ENCODE data around the gene FTO. TPM values are rescaled to one million over a fixed set of nuclear protein-coding genes. Genes with fewer than 3 reads are reported as not detected.

FTO gene
- total RNA-seq, 1 donor from 2014 or later, result 97.3 TPM

- DNase-seq (ENCODE audit: extremely low read depth, low read depth, low spot score), result no peak
Observed at GRCh38 chr16:53745753-53746266, 41.9 kb downstream of the FTO start.

DNA sequence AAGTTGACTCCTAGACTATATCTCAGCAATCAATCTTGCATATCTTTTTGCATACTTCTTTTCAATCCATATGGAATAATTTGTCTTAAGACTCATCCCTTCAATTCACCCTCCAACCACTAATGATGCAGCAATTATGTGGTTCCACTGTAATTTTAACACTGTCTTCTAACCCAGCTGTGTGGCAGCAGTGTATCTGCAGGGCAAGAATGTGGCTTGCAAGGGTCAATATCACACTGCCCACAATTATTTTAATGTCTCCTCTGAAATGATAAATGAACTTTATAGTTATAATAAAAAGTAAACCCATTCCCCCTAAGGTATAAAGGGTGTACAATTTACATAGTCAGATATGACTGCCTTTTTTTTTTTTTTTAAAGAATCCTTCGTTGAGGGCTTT lies 48.6 kb downstream of the FTO start:
- no peak for DNase-seq (ENCODE audit: extremely low read depth, low read depth, low spot score)

- DNase-seq (ENCODE audit: extremely low read depth, low read depth, low spot score), result no peak
Observed at GRCh38 chr16:53753431-53753830, 49.5 kb downstream of the FTO start.

DNA sequence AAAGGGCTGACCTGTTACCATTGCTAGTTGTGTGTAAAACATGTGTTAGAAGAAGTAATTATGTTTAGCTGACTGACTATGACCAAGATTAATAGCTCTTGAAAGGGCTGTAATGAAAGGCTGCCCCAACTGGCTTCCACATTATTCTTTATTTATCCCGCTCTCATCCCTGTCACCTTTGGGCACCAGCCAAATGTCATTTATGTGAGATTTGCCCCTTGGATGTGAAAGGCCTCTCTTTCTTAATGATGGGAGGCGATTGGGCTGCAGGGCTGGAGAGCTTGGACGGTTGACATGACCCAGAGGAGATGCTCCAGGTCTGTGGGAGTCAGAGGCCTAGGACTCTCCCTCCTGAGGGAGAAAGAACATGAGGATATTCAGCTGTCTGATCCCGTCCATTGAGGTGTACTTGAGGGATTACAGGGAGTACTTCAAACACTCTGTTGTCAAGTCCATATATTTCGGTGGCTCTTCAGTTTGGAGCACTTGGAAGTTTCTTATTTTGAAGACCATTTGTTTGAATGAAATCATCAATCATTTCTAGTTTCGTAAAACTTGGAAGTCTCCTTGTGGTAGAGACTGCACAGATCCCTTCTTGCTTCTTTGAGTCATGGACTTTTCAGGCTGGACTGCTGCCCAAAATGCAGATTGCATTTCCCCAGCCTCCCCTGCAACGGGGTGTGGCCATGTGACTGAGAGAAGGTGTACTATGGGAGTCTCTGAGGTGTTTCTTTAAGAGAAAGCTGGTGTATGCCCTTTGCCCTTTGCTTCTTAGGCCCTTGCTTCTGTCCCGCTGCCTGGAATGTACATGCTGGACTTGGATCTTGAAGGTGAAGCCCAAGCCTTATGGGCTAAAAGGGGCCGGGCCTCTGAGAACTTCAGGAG lies 51.3 kb downstream of the FTO start:
- no peak for DNase-seq (ENCODE audit: extremely low read depth, low read depth, low spot score)

GRCh38 chr16:53756275-53756996 lies 52.5 kb downstream of the FTO start:
- DNase-seq (ENCODE audit: extremely low read depth, low read depth, low spot score), result no peak

DNA sequence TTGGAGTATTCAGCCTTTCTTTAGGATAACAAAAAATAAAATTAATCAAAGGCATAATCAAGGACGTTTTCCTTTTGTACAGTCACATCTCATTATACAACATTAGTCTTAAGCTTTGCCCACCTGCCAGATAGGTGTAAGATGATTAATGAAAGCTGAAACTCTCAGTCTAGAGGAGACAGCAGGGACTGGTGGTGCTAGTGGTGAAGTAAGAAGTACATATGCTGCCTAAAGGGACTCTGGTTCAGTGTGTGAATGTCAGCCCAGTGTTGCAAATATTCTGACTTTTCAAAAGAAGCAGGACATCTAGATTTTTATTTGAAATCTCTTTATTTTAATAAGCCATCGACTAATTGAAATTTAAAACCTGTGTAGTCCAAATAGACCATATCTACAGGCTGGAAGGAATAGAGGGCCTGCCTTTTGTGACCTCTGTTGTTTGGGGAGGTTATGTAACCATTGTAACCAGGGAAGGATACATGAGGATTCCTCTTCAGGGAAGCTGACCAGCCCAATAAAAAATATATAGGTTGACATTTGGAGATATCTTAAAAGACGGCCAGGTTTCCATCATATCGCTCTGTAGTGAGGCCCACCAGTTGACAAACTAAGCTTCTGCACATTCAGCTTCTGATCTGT lies 54.1 kb downstream of the FTO start:
- DNase-seq (ENCODE audit: extremely low read depth, low read depth, low spot score), result no peak

- no peak for DNase-seq (ENCODE audit: extremely low read depth, low read depth, low spot score)
Observed at GRCh38 chr16:53761962-53762703, 58.2 kb downstream of the FTO start.

- DNase-seq (ENCODE audit: extremely low read depth, low read depth, low spot score), result no peak
Observed at GRCh38 chr16:53766304-53767016, 62.5 kb downstream of the FTO start.

- DNase-seq (ENCODE audit: extremely low read depth, low read depth, low spot score), result no peak
Observed at GRCh38 chr16:53768167-53768566, 64.2 kb downstream of the FTO start.

GRCh38 chr16:53768593-53768992 lies 64.6 kb downstream of the FTO start:
- DNase-seq (ENCODE audit: extremely low read depth, low read depth, low spot score), result no peak

DNA sequence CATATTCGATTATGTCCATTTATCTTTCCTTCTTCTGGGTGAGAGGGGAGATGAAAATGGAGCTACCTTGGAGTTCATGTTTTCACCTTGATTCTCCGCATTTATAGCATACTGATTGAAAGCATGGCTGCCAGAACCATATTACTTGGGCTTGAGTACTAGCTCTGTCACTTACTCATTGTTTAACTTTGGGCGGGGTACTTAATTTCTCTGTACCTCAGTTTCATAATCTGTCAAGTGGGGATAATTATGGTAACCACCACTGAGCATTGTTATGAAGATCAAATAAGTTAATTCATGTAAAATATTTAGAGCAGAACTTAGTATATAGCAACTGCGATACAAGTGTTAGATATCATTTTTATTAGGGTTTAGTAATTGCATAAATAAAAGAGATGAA lies 65.2 kb downstream of the FTO start:
- no peak for DNase-seq (ENCODE audit: extremely low read depth, low read depth, low spot score)

DNA sequence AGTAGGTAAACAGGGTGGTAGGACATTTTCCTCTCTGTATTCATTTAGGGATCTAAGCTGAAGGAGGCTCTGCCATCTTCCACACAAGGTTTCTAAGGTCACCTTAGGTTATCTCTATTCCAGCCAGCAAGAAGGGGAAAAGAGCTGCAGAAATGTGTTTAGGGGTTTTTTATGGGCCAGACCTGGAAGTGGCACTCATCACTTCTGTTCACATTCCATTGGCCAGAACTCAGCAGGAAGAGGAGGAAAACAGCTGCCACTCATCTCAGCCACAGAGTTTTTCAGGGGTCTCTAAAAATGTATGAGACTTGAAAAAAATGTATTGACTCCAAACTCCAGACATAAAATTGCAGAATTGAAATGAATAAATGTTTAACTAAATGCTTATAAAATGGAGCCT lies 65.8 kb downstream of the FTO start:
- no peak for DNase-seq (ENCODE audit: extremely low read depth, low read depth, low spot score)

DNA sequence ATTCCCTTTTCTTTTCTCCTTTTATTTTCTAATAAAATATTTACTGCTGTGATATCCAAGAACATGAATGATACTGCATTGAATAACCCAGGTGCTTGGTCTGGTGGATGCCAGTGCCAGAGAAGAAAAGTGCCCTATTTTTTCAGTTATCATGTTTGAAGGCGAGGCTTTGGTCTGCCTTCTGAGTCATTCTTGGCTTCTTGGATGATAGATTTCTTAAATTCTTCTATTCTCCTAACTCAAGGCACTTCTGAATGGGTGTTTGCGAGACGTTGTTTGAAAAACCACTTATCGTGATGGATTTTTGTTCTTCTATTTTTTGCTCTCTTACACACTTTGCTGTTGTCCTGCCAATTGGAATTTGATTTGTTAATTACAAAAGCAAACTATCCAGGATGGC lies 66.7 kb downstream of the FTO start:
- no peak for DNase-seq (ENCODE audit: extremely low read depth, low read depth, low spot score)

DNA sequence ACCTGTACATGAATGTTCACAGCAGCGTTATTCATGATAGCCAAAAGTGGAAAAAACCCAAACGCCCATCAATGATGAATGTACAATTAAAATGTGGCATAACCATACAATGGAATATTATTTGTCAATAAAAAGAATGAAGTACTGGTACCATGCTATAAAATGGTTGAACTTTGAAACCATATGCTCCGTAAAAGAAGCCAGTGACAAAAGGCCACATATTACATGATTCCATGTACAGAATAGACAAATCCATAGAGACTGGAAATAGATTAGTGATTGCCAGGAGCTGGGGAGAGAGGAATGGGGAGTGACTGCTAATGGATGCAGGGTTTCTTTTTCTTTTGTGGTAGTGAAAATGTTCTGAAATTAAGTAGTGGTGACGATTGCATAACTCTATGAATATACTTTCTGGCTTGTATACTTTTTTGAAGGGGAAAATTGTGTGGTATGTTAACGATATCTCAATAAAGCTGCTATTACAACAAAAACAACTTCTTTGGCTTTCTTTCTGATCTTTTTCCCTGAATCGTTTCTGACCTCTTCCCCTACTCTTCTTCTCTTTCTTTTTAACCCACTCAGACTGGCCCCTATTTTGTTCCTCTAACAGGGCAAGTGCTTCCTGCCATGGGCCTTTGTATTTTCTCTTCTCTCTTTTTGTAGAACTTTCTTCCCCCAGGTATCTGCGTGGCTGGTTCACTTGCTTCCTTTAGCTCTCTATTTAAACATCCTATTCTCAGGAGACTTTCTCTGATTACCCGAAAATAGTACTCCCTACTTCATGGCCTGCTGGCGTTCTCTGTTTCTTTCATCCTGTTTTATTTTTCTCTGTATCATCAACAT lies 67.9 kb downstream of the FTO start:
- DNase-seq (ENCODE audit: extremely low read depth, low read depth, low spot score), result no peak

DNA sequence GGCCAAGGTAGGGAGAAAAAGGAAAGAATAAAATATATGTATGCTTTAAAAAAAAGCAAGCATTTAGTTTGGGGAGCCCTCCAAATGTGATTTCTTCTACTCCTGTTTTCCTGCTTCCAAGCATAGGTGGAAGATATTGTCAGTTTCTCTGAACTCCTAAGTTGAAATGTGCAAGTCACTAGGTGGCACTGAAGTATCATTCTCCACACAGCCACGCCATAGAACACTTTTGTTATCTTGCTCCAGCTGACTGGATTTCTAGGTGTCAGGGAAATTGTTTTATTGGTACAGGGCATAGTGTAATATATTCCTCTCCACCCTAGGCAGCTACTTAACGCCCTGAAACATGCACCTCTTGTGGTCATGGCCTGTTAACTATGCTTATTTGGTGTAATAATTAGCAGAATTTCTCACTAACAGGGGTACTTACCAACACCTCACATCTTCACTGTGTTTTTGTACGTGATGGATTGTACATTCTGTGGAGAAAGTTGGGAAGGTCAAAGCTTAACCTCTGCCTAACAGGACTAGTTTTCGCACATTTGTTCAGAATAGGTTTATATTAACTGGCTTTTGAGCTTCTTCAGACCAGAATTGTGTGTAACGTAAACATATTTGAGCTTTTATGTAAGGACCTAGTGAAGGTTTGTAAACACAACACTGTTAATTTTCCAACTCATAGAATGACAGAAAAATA lies 69.3 kb downstream of the FTO start:
- DNase-seq (ENCODE audit: extremely low read depth, low read depth, low spot score), result peak; percentile 54

DNA sequence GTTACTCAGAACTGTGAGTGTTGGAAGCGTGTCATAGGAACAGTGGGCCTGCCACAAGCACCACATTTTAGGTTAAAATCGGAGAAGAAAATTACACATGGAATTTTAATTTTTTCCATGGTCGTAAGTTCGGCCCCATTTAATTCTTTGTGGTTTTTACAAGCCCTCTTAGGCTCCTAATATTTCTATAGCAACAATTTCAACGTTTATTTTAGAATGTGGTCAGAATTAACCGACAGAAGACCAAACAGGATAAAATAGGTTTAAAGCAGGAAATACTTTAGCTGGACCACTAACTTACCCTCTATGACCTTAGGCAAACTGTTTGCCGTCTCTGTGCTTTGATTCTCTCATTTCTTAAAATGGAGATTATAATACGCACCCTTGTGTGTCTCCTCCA lies 69.9 kb downstream of the FTO start:
- DNase-seq (ENCODE audit: extremely low read depth, low read depth, low spot score), result no peak

GRCh38 chr16:53775106-53775820 lies 71.3 kb downstream of the FTO start:
- no peak for DNase-seq (ENCODE audit: extremely low read depth, low read depth, low spot score)

GRCh38 chr16:53775821-53776431 lies 72.0 kb downstream of the FTO start:
- no peak for DNase-seq (ENCODE audit: extremely low read depth, low read depth, low spot score)
